ENCODE results near the gene KCNV2. TPM values are rescaled to one million over a fixed set of nuclear protein-coding genes. Genes with fewer than 3 reads are reported as not detected.

KCNV2 gene
- total RNA-seq, 1 donor from 2014 or later: not detected

- H3K79me2 ChIP-seq (ENCODE audit: insufficient read depth, low read length): no peaks in the 10 kb centered on the region
- TF ChIP-seq CTCF (IDR thresholded peaks at IDR 0.05; ENCODE audit: insufficient read depth, low read depth, low read length) (no peak), EZH2 (IDR thresholded peaks at IDR 0.05; ENCODE audit: insufficient read depth, low read length) (no peak)
- Mint-ChIP-seq H3K4me1 (ENCODE audit: low read depth, unreplicated experiment) (peaks cover 7% of the 10 kb centered on the region), H3K27me3 (ENCODE audit: low read depth, unreplicated experiment) (no peaks in the 10 kb centered on the region), H3K36me3 (ENCODE audit: low read depth, unreplicated experiment) (peaks cover 8% of the 10 kb centered on the region), H3K9me3 (ENCODE audit: unreplicated experiment) (no peaks in the 10 kb centered on the region), H3K4me3 (ENCODE audit: unreplicated experiment) (no peak overlapping the region), H3K27ac (ENCODE audit: unreplicated experiment) (no peak overlapping the region)
- no peaks in the 10 kb centered on the region for H3K4me1 ChIP-seq (ENCODE audit: insufficient read depth, low read length)
- H3K4me3 ChIP-seq (ENCODE audit: insufficient read depth, low read depth, low read length): no peak overlapping the region
- no peak overlapping the region for H3K9ac ChIP-seq (ENCODE audit: low read length)
- no peak overlapping the region for H2AFZ ChIP-seq (ENCODE audit: low read depth, low read length)
- FAIRE-seq (no peak), DNase-seq (ENCODE audit: low read depth) (no peak)
- H3K36me3 ChIP-seq (ENCODE audit: insufficient read depth, low read length): peaks cover 3% of the 10 kb centered on the region
- no peak overlapping the region for H3K4me2 ChIP-seq (ENCODE audit: low read length)
- no peaks in the 10 kb centered on the region for H3K27me3 ChIP-seq (ENCODE audit: insufficient read depth, low read length)
- H4K20me1 ChIP-seq (ENCODE audit: insufficient read depth, low read length): no peaks in the 10 kb centered on the region
- H3K9me3 ChIP-seq (ENCODE audit: insufficient read depth, low read depth, low read length): no peaks in the 10 kb centered on the region
- no peak overlapping the region for H3K27ac ChIP-seq (ENCODE audit: low read depth, low read length)
These were observed 24.3 kb downstream of the KCNV2 start for GRCh38 chr9:2741441-2742158.

GRCh38 chr9:2742214-2742613 lies 24.9 kb downstream of the KCNV2 start:
- no peak for TF ChIP-seq EZH2 (IDR thresholded peaks at IDR 0.05; ENCODE audit: insufficient read depth, low read length)
- no peak for TF ChIP-seq CTCF (IDR thresholded peaks at IDR 0.05; ENCODE audit: insufficient read depth, low read depth, low read length)
- H3K27ac Mint-ChIP-seq (ENCODE audit: unreplicated experiment): no peak overlapping the region
- no peak for FAIRE-seq
- Histone ChIP-seq H3K36me3 (ENCODE audit: insufficient read depth, low read length) (peaks cover 3% of the 10 kb centered on the region), H3K9me3 (ENCODE audit: insufficient read depth, low read depth, low read length) (no peaks in the 10 kb centered on the region), H4K20me1 (ENCODE audit: insufficient read depth, low read length) (no peaks in the 10 kb centered on the region), H3K27ac (ENCODE audit: low read depth, low read length) (no peak overlapping the region), H3K4me1 (ENCODE audit: insufficient read depth, low read length) (no peaks in the 10 kb centered on the region), H2AFZ (ENCODE audit: low read depth, low read length) (no peak overlapping the region), H3K9ac (ENCODE audit: low read length) (no peak overlapping the region), H3K27me3 (ENCODE audit: insufficient read depth, low read length) (no peaks in the 10 kb centered on the region), H3K79me2 (ENCODE audit: insufficient read depth, low read length) (no peaks in the 10 kb centered on the region), H3K4me3 (ENCODE audit: insufficient read depth, low read depth, low read length) (no peak overlapping the region), H3K4me2 (ENCODE audit: low read length) (no peak overlapping the region)
- peaks cover 7% of the 10 kb centered on the region for H3K4me1 Mint-ChIP-seq (ENCODE audit: low read depth, unreplicated experiment)
- H3K9me3 Mint-ChIP-seq (ENCODE audit: unreplicated experiment): no peaks in the 10 kb centered on the region
- H3K27me3 Mint-ChIP-seq (ENCODE audit: low read depth, unreplicated experiment): no peaks in the 10 kb centered on the region
- no peak for DNase-seq (ENCODE audit: low read depth)
- peaks cover 10% of the 10 kb centered on the region for H3K36me3 Mint-ChIP-seq (ENCODE audit: low read depth, unreplicated experiment)
- H3K4me3 Mint-ChIP-seq (ENCODE audit: unreplicated experiment): no peak overlapping the region

GRCh38 chr9:2743937-2744529 lies 26.7 kb downstream of the KCNV2 start:
- H3K4me1 Mint-ChIP-seq (ENCODE audit: low read depth, unreplicated experiment): peaks cover 7% of the 10 kb centered on the region
- no peak overlapping the region for H3K4me2 ChIP-seq (ENCODE audit: low read length)
- no peak overlapping the region for H3K27ac ChIP-seq (ENCODE audit: low read depth, low read length)
- no peaks in the 10 kb centered on the region for H3K27me3 Mint-ChIP-seq (ENCODE audit: low read depth, unreplicated experiment)
- FAIRE-seq (no peak), DNase-seq (ENCODE audit: low read depth) (no peak)
- H4K20me1 ChIP-seq (ENCODE audit: insufficient read depth, low read length): no peaks in the 10 kb centered on the region
- H3K9me3 Mint-ChIP-seq (ENCODE audit: unreplicated experiment): no peaks in the 10 kb centered on the region
- no peak overlapping the region for H3K27ac Mint-ChIP-seq (ENCODE audit: unreplicated experiment)
- peaks cover 4% of the 10 kb centered on the region for H3K36me3 ChIP-seq (ENCODE audit: insufficient read depth, low read length)
- no peak overlapping the region for H2AFZ ChIP-seq (ENCODE audit: low read depth, low read length)
- H3K4me1 ChIP-seq (ENCODE audit: insufficient read depth, low read length): no peaks in the 10 kb centered on the region
- no peaks in the 10 kb centered on the region for H3K9me3 ChIP-seq (ENCODE audit: insufficient read depth, low read depth, low read length)
- H3K4me3 ChIP-seq (ENCODE audit: insufficient read depth, low read depth, low read length): no peak overlapping the region
- H3K36me3 Mint-ChIP-seq (ENCODE audit: low read depth, unreplicated experiment): peaks cover 13% of the 10 kb centered on the region
- H3K4me3 Mint-ChIP-seq (ENCODE audit: unreplicated experiment): no peak overlapping the region
- TF ChIP-seq EZH2 (IDR thresholded peaks at IDR 0.05; ENCODE audit: insufficient read depth, low read length) (no peak), CTCF (IDR thresholded peaks at IDR 0.05; ENCODE audit: insufficient read depth, low read depth, low read length) (no peak)
- H3K9ac ChIP-seq (ENCODE audit: low read length): no peak overlapping the region
- H3K79me2 ChIP-seq (ENCODE audit: insufficient read depth, low read length): no peaks in the 10 kb centered on the region
- H3K27me3 ChIP-seq (ENCODE audit: insufficient read depth, low read length): no peaks in the 10 kb centered on the region
